Esophagus squamous epithelium (tissue), 5 donors: ENCODE results near the gene ORC1. TPM values are rescaled to one million over a fixed set of nuclear protein-coding genes. Genes with fewer than 3 reads are reported as not detected.

Experiments
- DNase-seq: peaks from one replicate; lab custom pipeline; 2025; lab: John Stamatoyannopoulos, UW
- H3K27ac ChIP-seq, 4 donors: fragments of 200-600 bp; sonication (generic); one replicate each; pipeline ENCODE4 v1.5.1; 2016 to 2019; ENCODE audit warnings: mild to moderate bottlenecking in 1 of 4
- H3K27me3 ChIP-seq, 4 donors: fragments of 200-600 bp; sonication (generic); 1 replicate in 3 of 4; 2 replicates in 1 of 4; pipeline versions ENCODE4 v1.5.1 to v1.6.0; 2017 to 2021; ENCODE audit warnings: antibody characterized with exemption in 1 of 4
- H3K36me3 ChIP-seq, 3 donors: fragments of 200-600 bp; sonication (generic); one replicate each; pipeline ENCODE4 v1.5.1; 2016 to 2019
- H3K4me1 ChIP-seq, 3 donors: fragments of 200-600 bp; sonication (generic); one replicate each; pipeline ENCODE4 v1.5.1; 2017 to 2019
- H3K4me3 ChIP-seq, 4 donors: fragments of 200-600 bp; sonication (generic); 1 replicate in 3 of 4; 2 replicates in 1 of 4; pipeline ENCODE4 v1.5.1; 2016 to 2019; ENCODE audit warnings: mild to moderate bottlenecking in 2 of 4, moderate library complexity in 1 of 4
- H3K9me3 ChIP-seq, 3 donors: fragments of 200-600 bp; sonication (generic); one replicate each; pipeline ENCODE4 v1.5.1; 2016 to 2019
- CTCF ChIP-seq, 6 experiments: fragments of 450-650 bp in 4 of 6; fragments of 200-600 bp in 2 of 6; sonication (generic) in 2 of 6; IDR thresholded peaks; one replicate each; pipeline ENCODE4 v1.5.1; 2016 to 2019; ENCODE audit warnings: antibody characterized with exemption in 6 of 6, mild to moderate bottlenecking in 4 of 6, moderate library complexity in 4 of 6
- POLR2A ChIP-seq, 4 donors: fragments of 450-650 bp; IDR thresholded peaks; one replicate each; pipeline ENCODE4 v1.6.1; 2017; ENCODE audit warnings: antibody characterized with exemption in 4 of 4, mild to moderate bottlenecking in 4 of 4, moderate library complexity in 3 of 4
- WGBS, 2 donors: methylation state at CpG; one replicate each; pipeline ENCODE4 v1.1.5; 2018; 5-methylcytosine and 5-hydroxymethylcytosine counted together
- intact Hi-C: fragments of 100-400 bp; cut with DNase I; formaldehyde crosslinking; loops from one replicate; pipeline ENCODE4 v1.15.0; 2022
- total RNA-seq, 4 donors: library from RNA; depleted of rRNA; stranded (reverse); fragments of >200 nt; gene quantifications; one replicate each; pipeline ENCODE4 v1.1.0, GENCODE V29; 2016
- donor health status: DM: yes; HTN: yes; CAD: no.

The ORC1 gene
- total RNA-seq, 4 donors from 2014 or later, result 1.7 to 10.3 (median 4.3) TPM

- no peak for TF ChIP-seq CTCF (IDR thresholded peaks at IDR 0.05)
- TF ChIP-seq POLR2A (IDR thresholded peaks at IDR 0.05), result no peak
- no peaks in the 10 kb centered on the region for H3K27me3 ChIP-seq
- no peak overlapping the region for H3K4me3 ChIP-seq
- H3K9me3 ChIP-seq, result no peaks in the 10 kb centered on the region
- H3K36me3 ChIP-seq, result peaks cover 0 to 60% (median 0%) of the 10 kb centered on the region in 3 donors
- intact Hi-C loops, result no loop called here
- no peak overlapping the region for H3K27ac ChIP-seq
- 46 to 56% methylated on average over 4 of the region's 4 CpGs for WGBS, 2 donors
- no peak for DNase-seq
- peaks cover 0 to 22% (median 0%) of the 10 kb centered on the region in 3 donors for H3K4me1 ChIP-seq
These were observed 57.6 kb downstream of the ORC1 start for GRCh38 chr1:52346653-52347052.

- DNase-seq, result no peak
- H3K27ac ChIP-seq, result no peak overlapping the region
- TF ChIP-seq CTCF (IDR thresholded peaks at IDR 0.05) (no peak), POLR2A (IDR thresholded peaks at IDR 0.05) (no peak)
- H3K4me1 ChIP-seq, result peaks cover 0 to 12% (median 0%) of the 10 kb centered on the region in 3 donors
- intact Hi-C loops, result no loop called here
- H3K4me3 ChIP-seq, result no peak overlapping the region
- no peaks in the 10 kb centered on the region for H3K9me3 ChIP-seq
- 42 to 53% methylated on average over 2 of the region's 2 CpGs for WGBS, 2 donors
- H3K36me3 ChIP-seq, result peaks cover 0 to 52% (median 0%) of the 10 kb centered on the region in 3 donors
- no peaks in the 10 kb centered on the region for H3K27me3 ChIP-seq
These were observed 59.0 kb downstream of the ORC1 start for GRCh38 chr1:52345252-52345651.

GRCh38 chr1:52343979-52344378 lies 60.2 kb downstream of the ORC1 start:
- no peaks in the 10 kb centered on the region for H3K9me3 ChIP-seq
- peaks cover 0 to 10% (median 0%) of the 10 kb centered on the region in 3 donors for H3K4me1 ChIP-seq
- H3K4me3 ChIP-seq, result no peak overlapping the region
- intact Hi-C loops, result no loop called here
- no peak overlapping the region for H3K27ac ChIP-seq
- DNase-seq, result no peak
- peaks cover 0 to 57% (median 0%) of the 10 kb centered on the region in 3 donors for H3K36me3 ChIP-seq
- 73 to 95% methylated on average over 2 to 3 of the region's 3 CpGs for WGBS, 2 donors
- H3K27me3 ChIP-seq, result no peaks in the 10 kb centered on the region
- TF ChIP-seq POLR2A (IDR thresholded peaks at IDR 0.05) (no peak), CTCF (IDR thresholded peaks at IDR 0.05) (no peak)

GRCh38 chr1:52341655-52342260 lies 62.5 kb downstream of the ORC1 start:
- no peak for DNase-seq
- TF ChIP-seq POLR2A (IDR thresholded peaks at IDR 0.05) (no peak), CTCF (IDR thresholded peaks at IDR 0.05) (no peak)
- no peak overlapping the region for H3K4me3 ChIP-seq
- H3K27me3 ChIP-seq, result no peaks in the 10 kb centered on the region
- intact Hi-C loops, result no loop called here
- no peaks in the 10 kb centered on the region for H3K4me1 ChIP-seq
- no peaks in the 10 kb centered on the region for H3K9me3 ChIP-seq
- no peak overlapping the region for H3K27ac ChIP-seq
- 80 to 86% methylated on average over 6 to 7 of the region's 7 CpGs for WGBS, 2 donors
- H3K36me3 ChIP-seq, result peaks cover 0 to 66% (median 0%) of the 10 kb centered on the region in 3 donors

- intact Hi-C loops, result no loop called here
These were observed 66.8 kb downstream of the ORC1 start for GRCh38 chr1:52337439-52337838.

More at GRCh38 chr1:52337439-52337838, 66.8 kb downstream of the ORC1 start:
- H3K27me3 ChIP-seq, result no peaks in the 10 kb centered on the region
- peaks cover 0 to 72% (median 0%) of the 10 kb centered on the region in 3 donors for H3K36me3 ChIP-seq
- H3K9me3 ChIP-seq, result no peaks in the 10 kb centered on the region
- TF ChIP-seq POLR2A (IDR thresholded peaks at IDR 0.05) (no peak), CTCF (IDR thresholded peaks at IDR 0.05) (no peak)
- no peak for DNase-seq
- WGBS, 2 donors, result 69 to 71% methylated on average over 2 of the region's 2 CpGs
- H3K27ac ChIP-seq, result no peak overlapping the region
- no peaks in the 10 kb centered on the region for H3K4me1 ChIP-seq
- no peak overlapping the region for H3K4me3 ChIP-seq
